Metanephros (tissue), 2 donors: ENCODE measurements around the gene FAM25A. TPM values are rescaled to one million over a fixed set of nuclear protein-coding genes. Genes with fewer than 3 reads are reported as not detected.

Experiments used
- small RNA-seq: library from RNA; depleted of rRNA; stranded (forward); fragments of <200 nt; gene quantifications from one replicate; pipeline ENCODE3, GENCODE V24; 2014; ENCODE audit warnings: low replicate concordance
- total RNA-seq: library from RNA; depleted of rRNA; stranded (reverse); fragments of >200 nt; gene quantifications from one replicate; pipeline ENCODE4 v1.2.3, GENCODE V29; 2014

The FAM25A gene
- not detected for total RNA-seq

DNA sequence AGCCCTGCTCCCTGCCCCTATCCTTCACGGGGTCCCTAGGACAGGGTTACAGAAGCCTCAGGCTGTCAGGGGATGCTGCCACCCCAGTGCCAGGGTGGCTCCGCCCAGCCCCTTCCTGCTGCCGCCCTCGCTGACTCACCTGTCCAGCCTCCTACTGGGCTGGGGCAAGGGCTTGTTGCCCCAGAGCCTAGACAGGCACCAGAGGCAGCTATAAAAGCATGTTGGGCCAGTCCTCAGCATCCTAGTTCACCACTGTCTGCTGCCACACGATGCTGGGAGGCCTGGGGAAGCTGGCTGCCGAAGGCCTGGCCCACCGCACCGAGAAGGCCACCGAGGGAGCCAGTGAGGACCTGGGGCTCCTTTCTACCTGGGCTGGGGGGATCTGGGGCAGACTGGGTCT is at the start of gene FAM25A:
TSS of gene FAM25A (plus strand) at position 239 of the 400 bp plus-strand sequence. CDS start at position 270, 31 bp downstream.

Small RNA genes lying within 50 kb of the gene (small RNA-seq; reads per million reads assigned to genes)
- not detected for gene AL136982.5
- not detected for gene BMS1P3
- gene FAM25A, result not detected
- gene RNU6-529P, result not detected

Other genes starting within 250 kb of the FAM25A start
- gene MMRN2, start 62.7 kb upstream of the FAM25A start, total RNA-seq, result 40.6 TPM
- gene SNCG, start 61.7 kb upstream of the FAM25A start, total RNA-seq, result 20.1 TPM
- gene ADIRF, start 51.8 kb upstream of the FAM25A start, total RNA-seq, result 46.2 TPM
- 121 TPM for gene GLUD1, start 74.5 kb downstream of the FAM25A start, total RNA-seq
- 30.8 TPM for gene SHLD2, start 74.9 kb downstream of the FAM25A start, total RNA-seq
- gene NUTM2A, start 205.2 kb downstream of the FAM25A start, total RNA-seq, result 2.7 TPM